ENCODE measurements around the gene GALT. TPM values are rescaled to one million over a fixed set of nuclear protein-coding genes. Genes with fewer than 3 reads are reported as not detected.

The GALT gene
- total and polyA plus RNA-seq, 2 of the 13 experiments (the other 11 are each of a cell fraction or from before 2014, with no cell fraction given) = 40.4 to 46.3 TPM

DNA sequence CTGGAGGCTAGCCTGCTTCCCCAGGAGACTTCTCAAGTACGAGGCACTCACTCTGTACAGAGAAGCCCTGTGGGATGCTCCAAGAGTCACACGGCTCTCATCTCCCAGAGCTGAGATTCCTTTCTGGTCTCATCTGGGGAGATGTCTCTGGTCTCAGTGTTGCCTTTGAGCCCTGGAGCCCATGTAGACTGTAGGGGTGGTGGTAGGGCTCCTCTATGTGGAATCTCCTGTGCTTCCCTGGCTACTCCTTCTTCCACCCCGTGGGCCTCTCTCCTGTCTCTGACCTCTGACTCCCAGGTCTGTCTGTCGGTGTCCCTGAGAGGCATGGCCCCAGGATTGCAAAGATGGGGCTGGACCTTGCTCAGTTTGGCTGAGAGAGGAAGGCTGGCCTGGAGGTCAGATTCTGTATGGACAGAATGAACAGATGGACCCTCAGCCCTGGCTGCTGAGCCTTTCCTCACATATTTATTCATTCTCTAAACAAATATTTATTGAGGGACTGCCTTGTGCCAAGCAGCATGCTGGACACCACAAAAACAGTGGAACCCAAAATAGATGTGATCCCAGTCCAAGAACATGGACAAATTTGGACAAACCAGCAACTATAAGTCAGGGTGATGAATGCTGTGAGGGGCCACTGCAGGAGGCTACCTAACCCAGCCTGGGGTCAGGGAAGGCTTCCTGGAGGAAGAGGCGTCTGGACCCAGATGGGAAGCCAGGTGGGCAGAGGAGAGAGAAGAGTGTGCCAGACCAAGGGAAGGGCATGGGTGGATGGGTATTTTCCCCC, 42.0 kb downstream of the GALT start (continued):
- TF ChIP-seq ZNF331 (CRISPR knock-in tag; IDR thresholded peaks at IDR 0.05) = peak; percentile 99
- no peak for TF ChIP-seq HNRNPH1 (optimal IDR thresholded peaks at IDR 0.05; ENCODE audit: low read depth, low read length)
- TF ChIP-seq ZSCAN29 (CRISPR knock-in tag; conservative IDR thresholded peaks at IDR 0.05) = peak; percentile 74; the same call in 1 of the 2 replicates
- no peak for TF ChIP-seq ZNF329 (CRISPR knock-in tag; IDR thresholded peaks at IDR 0.05; ENCODE audit: low read depth)
- TF ChIP-seq, protein P1, sequence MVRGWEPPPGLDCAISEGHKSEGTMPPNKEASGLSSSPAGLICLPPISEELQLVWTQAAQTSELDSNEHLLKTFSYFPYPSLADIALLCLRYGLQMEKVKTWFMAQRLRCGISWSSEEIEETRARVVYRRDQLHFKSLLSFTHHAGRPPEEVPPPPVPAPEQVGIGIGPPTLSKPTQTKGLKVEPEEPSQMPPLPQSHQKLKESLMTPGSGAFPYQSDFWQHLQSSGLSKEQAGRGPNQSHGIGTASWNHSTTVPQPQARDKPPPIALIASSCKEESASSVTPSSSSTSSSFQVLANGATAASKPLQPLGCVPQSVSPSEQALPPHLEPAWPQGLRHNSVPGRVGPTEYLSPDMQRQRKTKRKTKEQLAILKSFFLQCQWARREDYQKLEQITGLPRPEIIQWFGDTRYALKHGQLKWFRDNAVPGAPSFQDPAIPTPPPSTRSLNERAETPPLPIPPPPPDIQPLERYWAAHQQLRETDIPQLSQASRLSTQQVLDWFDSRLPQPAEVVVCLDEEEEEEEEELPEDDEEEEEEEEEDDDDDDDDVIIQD (CRISPR knock-in tag; IDR thresholded peaks at IDR 0.05; ENCODE audit: low read depth) = 0 out of 2 replicates have a peak, but pooled peaks have one; percentile 13
- TF ChIP-seq AGO2 (optimal IDR thresholded peaks at IDR 0.05; ENCODE audit: low read depth, low read length) = no peak
- TF ChIP-seq HCFC1 (IDR thresholded peaks at IDR 0.05; ENCODE audit: low read depth, low read length) = no peak
- TF ChIP-seq, protein P2, sequence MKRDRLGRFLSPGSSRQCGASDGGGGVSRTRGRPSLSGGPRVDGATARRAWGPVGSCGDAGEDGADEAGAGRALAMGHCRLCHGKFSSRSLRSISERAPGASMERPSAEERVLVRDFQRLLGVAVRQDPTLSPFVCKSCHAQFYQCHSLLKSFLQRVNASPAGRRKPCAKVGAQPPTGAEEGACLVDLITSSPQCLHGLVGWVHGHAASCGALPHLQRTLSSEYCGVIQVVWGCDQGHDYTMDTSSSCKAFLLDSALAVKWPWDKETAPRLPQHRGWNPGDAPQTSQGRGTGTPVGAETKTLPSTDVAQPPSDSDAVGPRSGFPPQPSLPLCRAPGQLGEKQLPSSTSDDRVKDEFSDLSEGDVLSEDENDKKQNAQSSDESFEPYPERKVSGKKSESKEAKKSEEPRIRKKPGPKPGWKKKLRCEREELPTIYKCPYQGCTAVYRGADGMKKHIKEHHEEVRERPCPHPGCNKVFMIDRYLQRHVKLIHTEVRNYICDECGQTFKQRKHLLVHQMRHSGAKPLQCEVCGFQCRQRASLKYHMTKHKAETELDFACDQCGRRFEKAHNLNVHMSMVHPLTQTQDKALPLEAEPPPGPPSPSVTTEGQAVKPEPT (CRISPR knock-in tag; IDR thresholded peaks at IDR 0.05; ENCODE audit: low read depth) = no peak
- 0 out of 2 replicates have a peak, but pooled peaks have one; percentile 22 for TF ChIP-seq ZNF572 (CRISPR knock-in tag; IDR thresholded peaks at IDR 0.05)
- TF ChIP-seq, protein P3, sequence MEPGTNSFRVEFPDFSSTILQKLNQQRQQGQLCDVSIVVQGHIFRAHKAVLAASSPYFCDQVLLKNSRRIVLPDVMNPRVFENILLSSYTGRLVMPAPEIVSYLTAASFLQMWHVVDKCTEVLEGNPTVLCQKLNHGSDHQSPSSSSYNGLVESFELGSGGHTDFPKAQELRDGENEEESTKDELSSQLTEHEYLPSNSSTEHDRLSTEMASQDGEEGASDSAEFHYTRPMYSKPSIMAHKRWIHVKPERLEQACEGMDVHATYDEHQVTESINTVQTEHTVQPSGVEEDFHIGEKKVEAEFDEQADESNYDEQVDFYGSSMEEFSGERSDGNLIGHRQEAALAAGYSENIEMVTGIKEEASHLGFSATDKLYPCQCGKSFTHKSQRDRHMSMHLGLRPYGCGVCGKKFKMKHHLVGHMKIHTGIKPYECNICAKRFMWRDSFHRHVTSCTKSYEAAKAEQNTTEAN (CRISPR knock-in tag; conservative IDR thresholded peaks at IDR 0.05) = no peak
- 0 out of 2 replicates have a peak, but pooled peaks have one; percentile 26 for TF ChIP-seq PHF20 (CRISPR knock-in tag; IDR thresholded peaks at IDR 0.05)
- TF ChIP-seq, protein P4, sequence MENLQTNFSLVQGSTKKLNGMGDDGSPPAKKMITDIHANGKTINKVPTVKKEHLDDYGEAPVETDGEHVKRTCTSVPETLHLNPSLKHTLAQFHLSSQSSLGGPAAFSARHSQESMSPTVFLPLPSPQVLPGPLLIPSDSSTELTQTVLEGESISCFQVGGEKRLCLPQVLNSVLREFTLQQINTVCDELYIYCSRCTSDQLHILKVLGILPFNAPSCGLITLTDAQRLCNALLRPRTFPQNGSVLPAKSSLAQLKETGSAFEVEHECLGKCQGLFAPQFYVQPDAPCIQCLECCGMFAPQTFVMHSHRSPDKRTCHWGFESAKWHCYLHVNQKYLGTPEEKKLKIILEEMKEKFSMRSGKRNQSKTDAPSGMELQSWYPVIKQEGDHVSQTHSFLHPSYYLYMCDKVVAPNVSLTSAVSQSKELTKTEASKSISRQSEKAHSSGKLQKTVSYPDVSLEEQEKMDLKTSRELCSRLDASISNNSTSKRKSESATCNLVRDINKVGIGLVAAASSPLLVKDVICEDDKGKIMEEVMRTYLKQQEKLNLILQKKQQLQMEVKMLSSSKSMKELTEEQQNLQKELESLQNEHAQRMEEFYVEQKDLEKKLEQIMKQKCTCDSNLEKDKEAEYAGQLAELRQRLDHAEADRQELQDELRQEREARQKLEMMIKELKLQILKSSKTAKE (CRISPR knock-in tag; IDR thresholded peaks at IDR 0.05; ENCODE audit: borderline replicate concordance) = peak; percentile 80
- TF ChIP-seq SOX6 (IDR thresholded peaks at IDR 0.05) = no peak
- peak; percentile 86 for TF ChIP-seq SOX6 (CRISPR knock-in tag; IDR thresholded peaks at IDR 0.05)
- TF ChIP-seq ZNF841 (CRISPR knock-in tag; IDR thresholded peaks at IDR 0.05; ENCODE audit: borderline replicate concordance) = no peak
- TF ChIP-seq, protein P5, sequence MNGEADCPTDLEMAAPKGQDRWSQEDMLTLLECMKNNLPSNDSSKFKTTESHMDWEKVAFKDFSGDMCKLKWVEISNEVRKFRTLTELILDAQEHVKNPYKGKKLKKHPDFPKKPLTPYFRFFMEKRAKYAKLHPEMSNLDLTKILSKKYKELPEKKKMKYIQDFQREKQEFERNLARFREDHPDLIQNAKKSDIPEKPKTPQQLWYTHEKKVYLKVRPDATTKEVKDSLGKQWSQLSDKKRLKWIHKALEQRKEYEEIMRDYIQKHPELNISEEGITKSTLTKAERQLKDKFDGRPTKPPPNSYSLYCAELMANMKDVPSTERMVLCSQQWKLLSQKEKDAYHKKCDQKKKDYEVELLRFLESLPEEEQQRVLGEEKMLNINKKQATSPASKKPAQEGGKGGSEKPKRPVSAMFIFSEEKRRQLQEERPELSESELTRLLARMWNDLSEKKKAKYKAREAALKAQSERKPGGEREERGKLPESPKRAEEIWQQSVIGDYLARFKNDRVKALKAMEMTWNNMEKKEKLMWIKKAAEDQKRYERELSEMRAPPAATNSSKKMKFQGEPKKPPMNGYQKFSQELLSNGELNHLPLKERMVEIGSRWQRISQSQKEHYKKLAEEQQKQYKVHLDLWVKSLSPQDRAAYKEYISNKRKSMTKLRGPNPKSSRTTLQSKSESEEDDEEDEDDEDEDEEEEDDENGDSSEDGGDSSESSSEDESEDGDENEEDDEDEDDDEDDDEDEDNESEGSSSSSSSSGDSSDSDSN (CRISPR knock-in tag; IDR thresholded peaks at IDR 0.05) = 0 out of 2 replicates have a peak, but pooled peaks have one; percentile 32
- TF ChIP-seq POGZ (CRISPR knock-in tag; IDR thresholded peaks at IDR 0.05) = peak; percentile 32; the same call in 1 of the 2 replicates
- peak; percentile 86 for TF ChIP-seq NR2C2 (CRISPR knock-in tag; IDR thresholded peaks at IDR 0.05; ENCODE audit: borderline replicate concordance)

All from HepG2 (cell line).